NCI-H2196 (cell line): ENCODE results near the gene SLC6A14.

Experiments
- DNase-seq: peaks from one replicate; lab custom pipeline; 2025; ENCODE audit not compliant: unreplicated experiment; lab: John Stamatoyannopoulos, UW

Gene SLC6A14, protein sequence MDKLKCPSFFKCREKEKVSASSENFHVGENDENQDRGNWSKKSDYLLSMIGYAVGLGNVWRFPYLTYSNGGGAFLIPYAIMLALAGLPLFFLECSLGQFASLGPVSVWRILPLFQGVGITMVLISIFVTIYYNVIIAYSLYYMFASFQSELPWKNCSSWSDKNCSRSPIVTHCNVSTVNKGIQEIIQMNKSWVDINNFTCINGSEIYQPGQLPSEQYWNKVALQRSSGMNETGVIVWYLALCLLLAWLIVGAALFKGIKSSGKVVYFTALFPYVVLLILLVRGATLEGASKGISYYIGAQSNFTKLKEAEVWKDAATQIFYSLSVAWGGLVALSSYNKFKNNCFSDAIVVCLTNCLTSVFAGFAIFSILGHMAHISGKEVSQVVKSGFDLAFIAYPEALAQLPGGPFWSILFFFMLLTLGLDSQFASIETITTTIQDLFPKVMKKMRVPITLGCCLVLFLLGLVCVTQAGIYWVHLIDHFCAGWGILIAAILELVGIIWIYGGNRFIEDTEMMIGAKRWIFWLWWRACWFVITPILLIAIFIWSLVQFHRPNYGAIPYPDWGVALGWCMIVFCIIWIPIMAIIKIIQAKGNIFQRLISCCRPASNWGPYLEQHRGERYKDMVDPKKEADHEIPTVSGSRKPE

DNA sequence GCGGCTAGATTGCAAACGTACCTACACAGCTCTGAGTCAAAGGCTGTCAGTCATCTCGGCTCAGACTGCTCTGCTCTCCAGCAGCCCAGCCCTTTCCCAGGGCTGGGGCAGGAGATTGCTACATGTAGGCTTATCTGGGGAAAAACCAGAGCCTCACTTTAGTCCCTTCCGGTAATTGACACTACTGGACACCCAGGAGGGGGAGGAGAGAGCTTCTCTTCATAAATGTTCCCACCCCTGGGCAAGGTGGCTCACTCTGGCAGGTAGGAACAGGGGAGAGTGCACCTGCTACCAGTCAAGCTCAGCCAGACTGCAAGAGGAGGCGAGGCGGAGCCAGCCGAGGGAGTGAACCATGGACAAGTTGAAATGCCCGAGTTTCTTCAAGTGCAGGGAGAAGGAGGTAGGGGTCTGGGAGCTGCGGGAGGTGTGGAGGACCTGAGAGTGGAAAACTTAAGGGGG lies at the start of gene SLC6A14:
Gene SLC6A14 (plus strand): TSS at position 249 of the 459 bp plus-strand sequence. CDS start 104 bp downstream, at position 353.
- no peak for DNase-seq

DNA sequence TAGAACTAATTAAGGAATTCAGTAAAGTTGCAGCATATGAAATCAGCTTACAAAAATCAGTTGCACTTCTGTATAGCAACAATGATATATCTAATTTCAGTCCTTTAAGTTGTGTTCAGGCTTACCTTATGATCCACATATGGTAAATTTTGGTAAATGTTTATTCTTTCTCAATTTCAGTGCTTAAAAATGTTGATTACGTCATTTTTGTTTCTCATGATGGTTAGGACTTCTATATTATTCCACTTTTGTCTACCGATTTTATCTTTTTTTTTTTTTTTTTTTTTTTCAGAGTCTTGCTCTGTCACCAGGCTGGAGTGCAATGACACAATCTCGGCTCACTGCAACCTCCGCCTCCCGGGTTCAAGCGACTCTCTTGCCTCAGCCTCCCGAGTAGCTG lies 40.7 kb upstream of the SLC6A14 start:
- DNase-seq = no peak

DNA sequence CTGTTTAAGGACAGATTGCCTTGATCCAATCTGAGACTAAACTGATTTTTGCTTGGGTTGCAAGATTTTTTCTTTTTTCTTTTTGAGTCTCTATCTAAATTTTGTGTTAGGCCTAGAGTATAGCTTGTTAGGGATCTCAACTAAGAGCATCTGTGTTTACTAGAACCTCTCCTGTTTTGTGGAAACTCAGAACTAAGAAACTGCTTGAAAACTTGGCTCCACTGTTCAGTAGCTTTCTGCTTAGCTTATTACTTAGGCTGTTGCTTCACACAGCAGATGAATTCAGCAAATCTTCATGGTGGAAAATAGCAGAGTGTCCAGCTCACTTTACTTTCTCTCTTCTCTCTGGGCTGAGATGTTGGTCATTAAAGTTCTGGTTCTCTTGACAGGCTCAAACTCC lies 36.7 kb upstream of the SLC6A14 start:
- DNase-seq = no peak

DNA sequence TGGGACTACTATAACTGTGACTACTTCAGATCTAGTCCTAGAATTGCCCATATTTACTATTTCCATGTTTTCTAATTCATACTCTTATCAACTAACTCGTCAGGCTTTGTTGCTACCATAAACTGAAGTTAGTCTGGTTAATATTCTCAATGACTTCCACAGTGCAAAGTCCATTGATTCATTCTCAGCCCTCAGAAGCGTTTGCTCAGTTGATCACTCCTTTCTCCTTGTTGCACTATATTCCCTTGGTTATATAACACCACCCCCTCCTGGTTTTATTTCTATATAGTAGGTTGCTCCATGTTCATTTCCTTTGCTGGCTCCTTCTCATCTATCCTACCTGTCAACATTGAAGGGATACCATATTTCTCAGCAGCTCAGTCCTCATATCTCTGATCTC lies 27.2 kb upstream of the SLC6A14 start:
- DNase-seq = no peak

DNA sequence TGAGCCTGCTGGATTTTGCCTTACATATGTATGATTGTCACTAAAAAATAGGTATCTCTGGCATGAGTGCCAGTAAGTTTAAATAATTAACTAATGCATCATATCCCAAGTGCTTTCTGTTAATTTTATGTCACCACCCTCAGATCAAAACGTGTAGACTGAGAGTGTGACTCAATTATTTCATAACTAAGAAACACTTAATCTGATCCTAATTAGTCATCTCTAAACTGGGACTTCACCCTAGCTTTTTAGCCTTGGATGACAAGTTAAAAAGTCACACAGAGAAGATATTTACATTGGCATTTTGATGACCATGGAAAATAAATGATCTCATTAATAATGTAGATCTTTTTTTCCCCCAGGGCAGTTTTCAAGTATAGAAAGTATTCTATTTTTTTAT lies 23.1 kb upstream of the SLC6A14 start:
- no peak for DNase-seq

DNA sequence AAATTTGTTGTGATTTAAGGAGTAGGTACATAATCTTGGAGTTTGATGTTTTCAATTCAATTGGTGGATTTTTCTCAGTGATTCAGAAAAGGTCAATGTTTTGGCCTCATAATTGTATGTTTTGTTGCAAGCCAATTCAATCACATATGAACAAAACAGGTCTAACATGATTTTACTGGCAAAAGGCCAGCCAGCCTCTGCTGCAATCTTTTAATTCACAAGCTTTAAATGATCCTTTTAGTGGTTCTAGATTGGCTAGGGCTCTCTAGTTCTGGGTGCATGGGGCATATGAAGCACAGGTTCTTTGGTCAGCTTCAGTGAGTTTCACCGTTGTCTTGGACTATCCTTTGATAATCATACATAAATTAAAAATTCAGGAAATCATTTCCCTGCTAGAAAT lies 19.2 kb upstream of the SLC6A14 start:
- no peak for DNase-seq

DNA sequence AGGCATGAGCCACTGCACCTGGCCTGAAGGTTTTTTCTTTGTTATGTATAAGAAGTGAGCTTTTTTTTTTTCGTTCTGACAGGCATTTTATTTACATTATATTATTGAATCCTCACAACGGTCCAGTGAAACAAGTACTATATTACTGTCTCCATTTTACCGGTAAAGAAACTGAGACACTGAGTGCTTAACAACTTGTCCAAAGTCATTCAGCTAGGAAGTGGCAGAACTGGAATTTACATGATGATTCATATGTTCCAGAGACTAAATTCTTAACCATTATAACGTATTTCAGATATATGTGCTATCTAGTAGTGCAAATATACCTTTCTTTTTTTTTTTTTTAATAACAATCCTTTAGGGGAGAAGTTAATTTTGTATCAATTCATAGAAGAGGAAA lies 18.4 kb upstream of the SLC6A14 start:
- DNase-seq = no peak

DNA sequence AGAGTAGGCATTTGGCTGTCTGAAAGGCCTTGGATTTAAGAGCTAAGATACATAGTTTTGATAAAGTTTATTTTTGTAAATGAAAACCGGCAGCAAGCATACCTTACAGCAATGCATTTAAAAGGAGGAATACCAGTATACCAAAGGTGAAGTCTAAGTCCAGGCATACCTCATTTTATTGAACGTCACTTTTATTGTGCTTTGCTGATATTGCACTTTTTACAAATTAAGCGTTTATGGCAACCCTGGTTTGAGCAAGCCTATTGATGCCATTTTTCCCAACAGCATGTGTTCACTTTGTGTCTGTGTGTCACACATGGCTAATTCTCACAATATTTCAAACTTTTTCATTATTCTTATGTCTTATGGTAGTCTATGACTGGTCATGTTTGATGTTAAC lies 8.4 kb upstream of the SLC6A14 start:
- DNase-seq = no peak

DNA sequence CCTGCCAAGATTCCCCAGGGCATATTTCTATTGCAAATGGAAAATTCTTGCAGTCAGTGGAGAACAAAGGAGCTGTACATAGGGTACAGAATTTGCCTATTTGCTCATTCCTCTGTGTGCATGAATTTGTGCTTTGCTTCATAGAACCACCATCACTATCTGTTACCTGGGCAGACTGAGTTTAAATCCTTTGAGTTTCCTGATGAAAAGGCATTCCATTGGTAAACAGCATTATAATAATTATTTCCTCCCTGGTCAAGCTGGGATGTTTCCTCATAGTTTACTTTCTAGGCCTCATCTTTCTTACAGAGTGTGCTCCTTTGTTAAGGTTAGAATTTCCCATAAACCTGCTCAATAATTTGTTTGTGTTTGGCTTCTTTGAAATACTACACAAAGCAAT lies 809 bp upstream of the SLC6A14 start:
- DNase-seq = no peak

DNA sequence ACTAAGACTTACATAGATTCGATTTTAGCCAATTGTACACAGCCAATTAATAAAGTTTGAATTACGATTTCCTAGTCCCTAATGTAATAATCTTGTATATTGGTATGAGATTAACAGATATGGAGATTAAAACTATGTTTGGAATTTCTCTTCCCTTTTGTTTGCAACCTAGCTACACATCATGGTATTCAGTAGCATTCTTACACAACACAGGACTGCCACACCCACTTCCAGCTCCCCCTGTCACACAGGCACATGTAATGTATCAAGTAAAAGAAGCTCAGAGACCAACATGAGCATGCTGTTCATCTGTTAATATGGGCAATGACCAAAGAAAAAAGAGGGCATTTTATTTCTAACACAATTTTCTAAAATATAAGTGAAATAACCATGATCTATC lies 12.8 kb downstream of the SLC6A14 start:
- no peak for DNase-seq

DNA sequence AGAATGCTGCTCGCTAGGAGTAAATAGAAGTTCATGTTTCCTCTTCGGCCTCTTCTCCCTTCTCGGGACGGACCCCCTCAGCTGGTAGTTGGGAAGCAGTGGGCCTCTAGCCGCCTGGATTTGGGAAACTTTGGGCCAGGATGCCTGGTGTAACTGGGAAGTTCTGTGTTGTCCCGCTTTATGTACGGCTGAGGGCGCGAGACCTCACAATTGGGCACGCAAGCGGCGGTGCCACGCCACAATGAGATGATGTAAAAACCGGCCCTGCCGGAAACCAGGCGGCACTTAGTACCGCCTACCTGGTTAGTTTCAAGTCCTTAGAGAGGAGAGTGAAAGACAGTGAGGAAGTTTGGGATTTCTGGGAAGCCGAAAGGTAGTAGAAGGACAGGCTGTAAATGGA lies 26.4 kb downstream of the SLC6A14 start, which contains the start of gene CT83:
Gene CT83 (minus strand): TSS at position 155 of the 400 bp plus-strand sequence. CDS start 120 bp downstream, at position 35.
- DNase-seq = no peak

DNA sequence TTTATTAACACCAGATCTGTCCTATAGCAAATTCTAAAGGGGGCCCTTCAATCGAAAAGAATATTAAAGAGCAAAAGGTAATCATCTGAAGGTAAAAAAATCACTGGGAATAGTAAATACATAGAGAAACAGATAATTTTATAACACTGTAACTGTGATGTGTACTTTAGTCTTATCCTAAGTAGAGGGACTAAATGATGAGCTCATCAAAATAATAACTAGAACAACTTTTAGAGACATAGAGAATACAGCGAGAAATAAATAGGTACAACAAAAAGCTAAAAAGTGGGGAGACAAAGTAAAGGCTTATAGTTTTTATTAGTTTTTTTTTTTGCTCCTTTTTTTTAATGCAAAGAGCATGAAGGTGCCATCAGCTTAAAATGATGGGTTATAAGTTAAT lies 43.7 kb downstream of the SLC6A14 start:
- DNase-seq = no peak

DNA sequence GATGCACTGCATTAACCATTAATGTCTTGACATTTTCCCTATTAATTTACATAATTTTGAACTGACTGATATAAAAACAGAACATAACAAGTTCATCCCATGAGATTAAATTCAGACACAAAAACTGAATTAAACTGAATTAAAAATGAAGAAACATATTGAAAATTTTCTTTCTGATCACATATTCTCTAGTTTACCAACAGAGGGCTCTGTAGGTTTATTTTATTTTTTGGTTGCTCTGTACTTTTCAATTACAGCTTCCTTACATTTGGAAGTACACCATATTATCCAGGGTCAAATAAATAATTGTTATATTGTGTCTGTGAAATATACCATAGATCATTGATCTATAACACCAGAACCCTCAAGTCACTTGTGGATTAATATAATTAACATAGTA lies 53.7 kb downstream of the SLC6A14 start:
- DNase-seq = no peak

DNA sequence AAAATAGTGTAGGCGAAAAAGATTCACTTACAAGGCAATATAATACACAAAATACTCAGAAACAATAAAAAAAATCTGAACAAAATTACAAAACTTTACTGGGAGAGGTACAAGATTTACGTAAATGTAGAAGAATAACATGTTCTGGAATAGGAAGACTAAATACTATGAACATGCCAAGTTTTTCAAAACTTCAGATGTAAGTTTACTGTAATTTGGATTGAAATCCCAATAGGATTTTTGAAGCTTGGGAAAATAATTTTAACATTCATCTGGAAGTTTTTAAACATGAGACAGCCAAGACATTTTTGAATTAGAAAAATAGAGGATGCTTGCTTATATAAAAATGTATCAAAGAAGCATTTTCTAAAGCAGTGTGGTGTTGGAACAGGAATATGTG lies 56.9 kb downstream of the SLC6A14 start:
- DNase-seq = no peak

DNA sequence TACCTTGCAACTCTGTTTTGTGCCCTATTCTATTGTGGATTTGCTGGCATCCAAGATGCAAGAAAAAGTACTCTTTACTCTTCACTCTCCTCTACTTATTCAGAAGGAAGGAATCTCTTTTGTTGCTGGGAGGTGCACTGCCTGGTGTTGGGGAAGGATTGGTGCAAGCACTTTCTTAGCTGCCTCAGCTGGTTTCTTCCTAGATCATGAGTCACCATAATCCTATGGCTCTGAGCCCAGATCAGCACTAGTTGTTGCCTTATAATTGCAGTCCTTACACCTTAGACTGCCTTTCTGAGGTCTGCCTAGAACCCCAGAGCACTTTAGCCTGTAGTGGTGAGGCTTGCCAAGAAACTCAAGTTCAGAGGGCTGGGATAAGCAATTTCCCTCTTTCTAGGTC lies 63.4 kb downstream of the SLC6A14 start:
- DNase-seq = no peak
